ENCODE measurements around the gene TOMM20. TPM values are rescaled to one million over a fixed set of nuclear protein-coding genes. Genes with fewer than 3 reads are reported as not detected.

Gene TOMM20
- total and polyA plus RNA-seq, 9 of the 15 experiments (the other 6 are each of a cell fraction or from before 2014, with no cell fraction given), result 70.6 to 334 (median 159) TPM

DNA sequence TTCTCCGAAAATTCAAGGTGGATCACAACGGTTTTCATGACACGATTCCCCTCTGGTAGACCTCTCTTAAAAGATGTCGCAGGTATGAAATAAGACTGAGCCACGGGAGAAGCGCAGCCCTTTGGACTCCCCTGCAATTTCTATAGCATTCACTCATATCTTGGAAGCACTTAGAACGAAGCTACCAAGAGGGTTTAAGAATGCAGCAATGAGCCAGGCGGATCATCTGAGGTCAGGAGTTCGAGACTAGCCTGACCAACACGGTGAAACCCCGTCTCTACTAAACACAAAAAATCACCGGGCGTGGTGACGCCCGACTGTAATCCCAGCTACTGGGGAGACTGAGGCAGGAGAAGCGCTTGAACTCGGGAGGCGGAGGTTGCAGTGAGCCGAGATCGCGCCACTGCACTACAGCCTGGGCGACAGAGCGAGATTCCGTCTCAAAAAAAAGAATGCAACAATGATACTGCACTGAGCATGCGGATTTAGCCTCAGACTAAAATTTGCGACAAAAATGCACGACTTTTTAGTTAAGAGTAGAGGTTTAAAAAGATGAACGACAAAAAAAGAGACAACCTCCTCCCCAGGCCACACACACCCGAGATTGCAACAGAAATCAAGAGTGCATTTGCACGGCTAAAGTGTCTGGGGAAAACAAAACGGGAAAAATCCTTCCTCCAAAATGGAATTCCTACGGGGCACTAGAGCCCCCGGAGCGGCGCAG, 743 bp downstream of the TOMM20 start (continued):
- TF ChIP-seq NR1H2 (CRISPR knock-in tag; IDR thresholded peaks at IDR 0.05) (no peak), NCOA2 (IDR thresholded peaks at IDR 0.05; ENCODE audit: partially characterized antibody in 2 of 2) (no peak), CHD1 (IDR thresholded peaks at IDR 0.05; ENCODE audit: low read length) (no peak), ADNP (tag; IDR thresholded peaks at IDR 0.05) (peak; percentile 77; the same call in 1 of the 2 replicates), ZNF384 (IDR thresholded peaks at IDR 0.05; ENCODE audit: low read depth, low read length) (no peak), LEF1 (IDR thresholded peaks at IDR 0.05) (no peak), SRF (CRISPR knock-in tag; IDR thresholded peaks at IDR 0.05) (peak in 1 of 2 experiments; percentile 35; a peak in 1 of 4 replicates), CEBPG (CRISPR knock-in tag; IDR thresholded peaks at IDR 0.05) (no peak), CEBPG (tag; conservative IDR thresholded peaks at IDR 0.05 in 1 of 2, IDR thresholded peaks at IDR 0.05 in 1 of 2) (0 out of 4 replicates have a peak, but pooled peaks of 1 of the 2 experiments have one; percentile 19), ZNF12 (CRISPR knock-in tag; IDR thresholded peaks at IDR 0.05) (0 out of 2 replicates have a peak, but pooled peaks have one; percentile 15), BCOR (IDR thresholded peaks at IDR 0.05) (peak; percentile 72), STAG1 (CRISPR knock-in tag; IDR thresholded peaks at IDR 0.05; ENCODE audit: borderline replicate concordance) (peak; percentile 50; the same call in 1 of the 2 replicates), NFRKB (IDR thresholded peaks at IDR 0.05; ENCODE audit: low read depth) (0 out of 2 replicates have a peak, but pooled peaks have one; percentile 33), KAT7 (CRISPR knock-in tag; IDR thresholded peaks at IDR 0.05; ENCODE audit: borderline replicate concordance) (no peak; the same call in 1 of the 2 replicates), HNRNPH1 (optimal IDR thresholded peaks at IDR 0.05; ENCODE audit: low read depth, low read length) (no peak), GTF2E2 (tag; IDR thresholded peaks at IDR 0.05) (peak; percentile 20; the same call in 1 of the 2 replicates)
- TF ChIP-seq, protein P1, sequence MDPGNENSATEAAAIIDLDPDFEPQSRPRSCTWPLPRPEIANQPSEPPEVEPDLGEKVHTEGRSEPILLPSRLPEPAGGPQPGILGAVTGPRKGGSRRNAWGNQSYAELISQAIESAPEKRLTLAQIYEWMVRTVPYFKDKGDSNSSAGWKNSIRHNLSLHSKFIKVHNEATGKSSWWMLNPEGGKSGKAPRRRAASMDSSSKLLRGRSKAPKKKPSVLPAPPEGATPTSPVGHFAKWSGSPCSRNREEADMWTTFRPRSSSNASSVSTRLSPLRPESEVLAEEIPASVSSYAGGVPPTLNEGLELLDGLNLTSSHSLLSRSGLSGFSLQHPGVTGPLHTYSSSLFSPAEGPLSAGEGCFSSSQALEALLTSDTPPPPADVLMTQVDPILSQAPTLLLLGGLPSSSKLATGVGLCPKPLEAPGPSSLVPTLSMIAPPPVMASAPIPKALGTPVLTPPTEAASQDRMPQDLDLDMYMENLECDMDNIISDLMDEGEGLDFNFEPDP (CRISPR knock-in tag; IDR thresholded peaks at IDR 0.05), result no peak
- TF ChIP-seq, protein P2, sequence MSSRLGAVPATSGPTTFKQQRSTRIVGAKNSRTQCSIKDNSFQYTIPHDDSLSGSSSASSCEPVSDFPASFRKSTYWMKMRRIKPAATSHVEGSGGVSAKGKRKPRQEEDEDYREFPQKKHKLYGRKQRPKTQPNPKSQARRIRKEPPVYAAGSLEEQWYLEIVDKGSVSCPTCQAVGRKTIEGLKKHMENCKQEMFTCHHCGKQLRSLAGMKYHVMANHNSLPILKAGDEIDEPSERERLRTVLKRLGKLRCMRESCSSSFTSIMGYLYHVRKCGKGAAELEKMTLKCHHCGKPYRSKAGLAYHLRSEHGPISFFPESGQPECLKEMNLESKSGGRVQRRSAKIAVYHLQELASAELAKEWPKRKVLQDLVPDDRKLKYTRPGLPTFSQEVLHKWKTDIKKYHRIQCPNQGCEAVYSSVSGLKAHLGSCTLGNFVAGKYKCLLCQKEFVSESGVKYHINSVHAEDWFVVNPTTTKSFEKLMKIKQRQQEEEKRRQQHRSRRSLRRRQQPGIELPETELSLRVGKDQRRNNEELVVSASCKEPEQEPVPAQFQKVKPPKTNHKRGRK (tag; IDR thresholded peaks at IDR 0.05), result peak; percentile 28; the same call in 1 of the 2 replicates
